K562 (cell line): Measurements from ENCODE around the gene MYH15. TPM values are rescaled to one million over a fixed set of nuclear protein-coding genes. Genes with fewer than 3 reads are reported as not detected.

ENCODE experiments used
- C11orf30 ChIP-seq: fragments of 450-650 bp; IDR thresholded peaks from 2 replicates; pipeline ENCODE4 v1.6.1; 2016; ENCODE audit warnings: low read depth, mild to moderate bottlenecking
- CHD2 ChIP-seq: IDR thresholded peaks from 2 replicates; pipeline ENCODE4 v1.6.1; 2011; ENCODE audit warnings: low read depth, low read length
- FOXA3 ChIP-seq, 2 experiments: fragments of 450-650 bp in 1 of 2; sonication (generic) in 1 of 2; formaldehyde crosslinking; IDR thresholded peaks in 1 of 2; conservative IDR thresholded peaks in 1 of 2; 2 replicates each; pipeline versions ENCODE4 v1.4.0 to v1.8.0; 2020 to 2022; ENCODE audit warnings: mild to moderate bottlenecking in 2 of 2, missing genetic modification reagents in 1 of 2
- HMGN3 ChIP-seq: IDR thresholded peaks from 2 replicates; pipeline ENCODE4 v1.6.1; 2011; ENCODE audit warnings: borderline replicate concordance, low read depth, mild to moderate bottlenecking, mixed read lengths, low read length; ENCODE audit not compliant: insufficient read length; ENCODE audit errors: extremely low read depth
- NUFIP1 ChIP-seq: fragments of 450-650 bp; IDR thresholded peaks from 2 replicates; pipeline ENCODE4 v1.6.1; 2018; ENCODE audit not compliant: partially characterized antibody
- PPARD ChIP-seq: fragments of 250-450 bp; sonication (Bioruptor Pico); IDR thresholded peaks from 2 replicates; pipeline ENCODE4 v1.8.0; 2022; ENCODE audit warnings: inconsistent platforms, mild to moderate bottlenecking, moderate library complexity
- SRSF3 ChIP-seq: fragments of 200-400 bp; formaldehyde crosslinking; IDR thresholded peaks from 2 replicates; pipeline ENCODE4 v1.6.1; 2016; ENCODE audit warnings: mild to moderate bottlenecking, low read length, moderate library complexity; ENCODE audit not compliant: insufficient read depth
- ZNF316 ChIP-seq: fragments of 450-650 bp; IDR thresholded peaks from 2 replicates; pipeline ENCODE4 v1.6.1; 2016
- polyA plus RNA-seq, 8 experiments: library from polyadenylated mRNA; depleted of rRNA in 4 of 8; stranded (reverse) in 5 of 8; unstranded in 3 of 8; fragments of >200 nt; fragmentation: Nextera tagmentation in 2 of 8; fragmentation: Illumina TruSeq in 1 of 8; extraction: Ambion mirVana in 2 of 8; extraction: Trizol in 1 of 8; gene quantifications; 2 replicates each; pipeline versions ENCODE4 v1.2.1 to v1.2.3, GENCODE V29; 2011 to 2014; ENCODE audit warnings: inconsistent platforms in 1 of 8, missing spikeins in 1 of 8
- total RNA-seq, 7 experiments: library from RNA; depleted of rRNA in 6 of 7; stranded (reverse); fragments of >200 nt in 6 of 7; fragmentation: Illumina TruSeq in 2 of 7; extraction: Trizol in 2 of 7; gene quantifications; 2 replicates each; pipeline versions ENCODE4 v1.2.1 to v1.2.3, GENCODE V29; 2011 to 2021; ENCODE audit warnings: low replicate concordance in 1 of 7
- TF ChIP-seq, protein P1 (sequence below), 2 experiments: fragments of 450-650 bp in 1 of 2; sonication (generic) in 1 of 2; formaldehyde crosslinking in 1 of 2; IDR thresholded peaks; 2 replicates each; pipeline versions ENCODE4 v1.7.1 to v1.9.0; 2016 to 2022; ENCODE audit warnings: inconsistent platforms in 1 of 2, mild to moderate bottlenecking in 1 of 2, missing genetic modification reagents in 1 of 2
- TF ChIP-seq, protein P2 (sequence below), 2 experiments: fragments of 450-650 bp; IDR thresholded peaks; 2 replicates each; pipeline ENCODE4 v1.6.1; 2016; ENCODE audit warnings: mild to moderate bottlenecking in 2 of 2, borderline replicate concordance in 1 of 2, low read depth in 1 of 2, moderate library complexity in 1 of 2

Gene MYH15
- total and polyA plus RNA-seq, 9 of the 15 experiments (the other 6 are each of a cell fraction or from before 2014, with no cell fraction given): 0.03 to 0.29 (median 0.12) TPM

DNA sequence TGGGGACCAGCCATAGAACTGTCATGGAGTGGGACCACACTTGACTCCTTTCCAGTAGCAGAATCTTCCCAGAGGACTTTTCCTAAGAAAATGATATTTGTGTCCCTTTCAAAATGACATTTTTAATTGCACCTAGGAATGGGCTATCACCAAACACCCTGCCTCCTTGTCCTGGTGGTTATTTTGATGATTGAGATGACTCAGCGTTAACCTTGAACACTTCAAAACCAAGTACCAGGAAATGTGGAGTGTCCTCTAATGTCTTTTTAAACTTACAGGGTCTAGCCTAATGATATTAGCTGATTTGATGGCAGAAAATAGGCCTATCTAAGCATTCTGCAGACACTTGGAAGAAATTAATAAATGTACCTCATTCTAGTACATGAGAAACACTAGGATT is 123.3 kb downstream of the MYH15 start (continued):
- TF ChIP-seq NUFIP1 (no peak), CHD2 (no peak), SRSF3 (no peak), HMGN3 (no peak), C11orf30 (peak; percentile 72), ZNF316 (peak; percentile 86), FOXA3 (CRISPR knock-in tag; conservative IDR thresholded peaks at IDR 0.05 in 1 of 2, IDR thresholded peaks at IDR 0.05 in 1 of 2) (no peak), PPARD (CRISPR knock-in tag) (no peak)
- TF ChIP-seq, protein P1, sequence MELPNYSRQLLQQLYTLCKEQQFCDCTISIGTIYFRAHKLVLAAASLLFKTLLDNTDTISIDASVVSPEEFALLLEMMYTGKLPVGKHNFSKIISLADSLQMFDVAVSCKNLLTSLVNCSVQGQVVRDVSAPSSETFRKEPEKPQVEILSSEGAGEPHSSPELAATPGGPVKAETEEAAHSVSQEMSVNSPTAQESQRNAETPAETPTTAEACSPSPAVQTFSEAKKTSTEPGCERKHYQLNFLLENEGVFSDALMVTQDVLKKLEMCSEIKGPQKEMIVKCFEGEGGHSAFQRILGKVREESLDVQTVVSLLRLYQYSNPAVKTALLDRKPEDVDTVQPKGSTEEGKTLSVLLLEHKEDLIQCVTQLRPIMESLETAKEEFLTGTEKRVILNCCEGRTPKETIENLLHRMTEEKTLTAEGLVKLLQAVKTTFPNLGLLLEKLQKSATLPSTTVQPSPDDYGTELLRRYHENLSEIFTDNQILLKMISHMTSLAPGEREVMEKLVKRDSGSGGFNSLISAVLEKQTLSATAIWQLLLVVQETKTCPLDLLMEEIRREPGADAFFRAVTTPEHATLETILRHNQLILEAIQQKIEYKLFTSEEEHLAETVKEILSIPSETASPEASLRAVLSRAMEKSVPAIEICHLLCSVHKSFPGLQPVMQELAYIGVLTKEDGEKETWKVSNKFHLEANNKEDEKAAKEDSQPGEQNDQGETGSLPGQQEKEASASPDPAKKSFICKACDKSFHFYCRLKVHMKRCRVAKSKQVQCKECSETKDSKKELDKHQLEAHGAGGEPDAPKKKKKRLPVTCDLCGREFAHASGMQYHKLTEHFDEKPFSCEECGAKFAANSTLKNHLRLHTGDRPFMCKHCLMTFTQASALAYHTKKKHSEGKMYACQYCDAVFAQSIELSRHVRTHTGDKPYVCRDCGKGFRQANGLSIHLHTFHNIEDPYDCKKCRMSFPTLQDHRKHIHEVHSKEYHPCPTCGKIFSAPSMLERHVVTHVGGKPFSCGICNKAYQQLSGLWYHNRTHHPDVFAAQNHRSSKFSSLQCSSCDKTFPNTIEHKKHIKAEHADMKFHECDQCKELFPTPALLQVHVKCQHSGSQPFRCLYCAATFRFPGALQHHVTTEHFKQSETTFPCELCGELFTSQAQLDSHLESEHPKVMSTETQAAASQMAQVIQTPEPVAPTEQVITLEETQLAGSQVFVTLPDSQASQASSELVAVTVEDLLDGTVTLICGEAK (IDR thresholded peaks at IDR 0.05): no peak
- TF ChIP-seq, protein P1 (CRISPR knock-in tag; IDR thresholded peaks at IDR 0.05): no peak
- TF ChIP-seq, protein P2, sequence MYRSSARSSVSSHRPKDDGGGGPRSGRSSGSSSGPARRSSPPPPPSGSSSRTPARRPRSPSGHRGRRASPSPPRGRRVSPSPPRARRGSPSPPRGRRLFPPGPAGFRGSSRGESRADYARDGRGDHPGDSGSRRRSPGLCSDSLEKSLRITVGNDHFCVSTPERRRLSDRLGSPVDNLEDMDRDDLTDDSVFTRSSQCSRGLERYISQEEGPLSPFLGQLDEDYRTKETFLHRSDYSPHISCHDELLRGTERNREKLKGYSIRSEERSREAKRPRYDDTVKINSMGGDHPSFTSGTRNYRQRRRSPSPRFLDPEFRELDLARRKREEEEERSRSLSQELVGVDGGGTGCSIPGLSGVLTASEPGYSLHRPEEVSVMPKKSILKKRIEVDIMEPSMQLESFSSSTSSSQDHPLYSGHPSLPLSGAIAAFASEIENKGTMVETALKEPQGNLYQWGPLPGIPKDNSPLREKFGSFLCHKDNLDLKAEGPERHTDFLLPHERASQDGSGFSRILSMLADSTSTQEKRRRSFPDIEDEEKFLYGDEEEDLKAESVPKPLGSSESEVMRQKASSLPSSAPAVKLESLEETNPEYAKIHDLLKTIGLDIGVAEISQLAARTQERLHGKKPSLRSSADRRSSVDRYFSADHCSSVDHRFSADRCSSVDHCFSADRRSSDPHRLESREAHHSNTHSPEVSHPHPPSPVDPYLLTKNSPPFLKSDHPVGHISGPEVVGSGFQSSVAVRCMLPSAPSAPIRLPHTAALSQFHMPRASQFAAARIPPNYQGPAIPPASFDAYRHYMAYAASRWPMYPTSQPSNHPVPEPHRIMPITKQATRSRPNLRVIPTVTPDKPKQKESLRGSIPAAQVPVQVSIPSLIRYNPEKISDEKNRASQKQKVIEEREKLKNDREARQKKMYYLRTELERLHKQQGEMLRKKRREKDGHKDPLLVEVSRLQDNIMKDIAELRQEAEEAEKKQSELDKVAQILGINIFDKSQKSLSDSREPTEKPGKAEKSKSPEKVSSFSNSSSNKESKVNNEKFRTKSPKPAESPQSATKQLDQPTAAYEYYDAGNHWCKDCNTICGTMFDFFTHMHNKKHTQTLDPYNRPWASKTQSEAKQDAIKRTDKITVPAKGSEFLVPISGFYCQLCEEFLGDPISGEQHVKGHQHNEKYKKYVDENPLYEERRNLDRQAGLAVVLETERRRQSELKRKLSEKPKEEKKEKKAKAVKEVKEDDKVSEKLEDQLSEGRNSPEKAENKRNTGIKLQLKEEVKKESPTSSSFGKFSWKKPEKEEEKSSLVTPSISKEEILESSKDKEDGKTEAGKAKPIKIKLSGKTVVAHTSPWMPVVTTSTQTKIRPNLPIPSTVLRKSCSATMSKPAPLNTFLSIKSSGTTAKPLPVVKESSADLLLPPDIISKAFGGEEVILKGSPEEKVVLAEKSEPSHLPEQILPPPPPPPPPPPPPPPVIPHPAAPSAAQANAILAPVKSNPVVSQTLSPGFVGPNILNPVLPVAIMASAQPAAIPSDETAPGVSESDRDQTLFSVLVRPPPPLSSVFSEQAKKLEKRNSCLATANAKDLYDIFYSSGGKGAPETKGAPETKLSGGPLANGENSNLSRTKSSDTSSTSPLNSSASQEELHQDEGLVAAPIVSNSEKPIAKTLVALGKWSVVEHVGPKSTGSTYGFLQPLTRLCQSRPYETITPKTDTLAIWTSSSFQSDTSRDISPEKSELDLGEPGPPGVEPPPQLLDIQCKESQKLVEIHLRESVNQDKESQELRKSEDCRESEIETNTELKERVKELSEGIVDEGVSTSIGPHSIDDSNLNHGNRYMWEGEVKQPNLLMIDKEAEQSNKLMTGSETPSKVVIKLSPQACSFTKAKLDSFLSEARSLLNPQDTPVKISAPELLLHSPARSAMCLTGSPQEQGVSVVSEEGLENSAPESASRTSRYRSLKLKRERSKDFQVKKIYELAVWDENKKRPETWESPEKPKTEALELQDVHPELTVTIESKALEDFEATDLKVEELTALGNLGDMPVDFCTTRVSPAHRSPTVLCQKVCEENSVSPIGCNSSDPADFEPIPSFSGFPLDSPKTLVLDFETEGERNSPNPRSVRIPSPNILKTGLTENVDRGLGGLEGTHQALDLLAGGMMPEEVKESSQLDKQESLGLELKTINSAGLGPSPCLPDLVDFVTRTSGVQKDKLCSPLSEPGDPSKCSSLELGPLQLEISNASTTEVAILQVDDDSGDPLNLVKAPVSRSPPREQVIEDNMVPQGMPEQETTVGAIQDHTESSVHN (IDR thresholded peaks at IDR 0.05; ENCODE audit: borderline replicate concordance in 1 of 2, low read depth in 1 of 2): no peak
